HG03378 (cell line): ENCODE measurements around the gene SLX4.

ENCODE experiments used
- ATAC-seq: cut with Tn5 transposase; IDR thresholded peaks from one replicate; pipeline ENCODE4 v1.9.1; 2021; ENCODE audit warnings: mild to moderate bottlenecking, moderate library complexity; ENCODE audit not compliant: unreplicated experiment

The SLX4 gene

GRCh38 chr16:3561626-3562025 lies 49.8 kb downstream of the SLX4 start:
- ATAC-seq = no peak

- no peak for ATAC-seq
These were observed 57.0 kb downstream of the SLX4 start for GRCh38 chr16:3554351-3554928.

GRCh38 chr16:3553138-3553923 lies 58.1 kb downstream of the SLX4 start:
- ATAC-seq = no peak

GRCh38 chr16:3550851-3551847 lies 60.3 kb downstream of the SLX4 start:
- no peak for ATAC-seq

- ATAC-seq = no peak
These were observed 61.5 kb downstream of the SLX4 start for GRCh38 chr16:3549906-3550305.

- ATAC-seq = no peak
These were observed 62.5 kb downstream of the SLX4 start for GRCh38 chr16:3548859-3549258.

- no peak for ATAC-seq
These were observed 63.0 kb downstream of the SLX4 start for GRCh38 chr16:3548445-3548844.

GRCh38 chr16:3546986-3547682 lies 64.3 kb downstream of the SLX4 start:
- ATAC-seq = no peak

GRCh38 chr16:3542601-3543373 lies 68.6 kb downstream of the SLX4 start:
- no peak for ATAC-seq

GRCh38 chr16:3541527-3542155 lies 69.8 kb downstream of the SLX4 start:
- ATAC-seq = no peak

GRCh38 chr16:3538222-3538621 lies 73.2 kb downstream of the SLX4 start:
- ATAC-seq = no peak

GRCh38 chr16:3536851-3537250 lies 74.6 kb downstream of the SLX4 start:
- no peak for ATAC-seq

GRCh38 chr16:3536271-3536731 lies 75.1 kb downstream of the SLX4 start:
- ATAC-seq = no peak

GRCh38 chr16:3534126-3534525 lies 77.3 kb downstream of the SLX4 start:
- no peak for ATAC-seq

- ATAC-seq = no peak
These were observed 78.7 kb downstream of the SLX4 start for GRCh38 chr16:3532741-3533140.
